Testis (tissue), 3 donors: ENCODE data around the gene COX19. TPM values are rescaled to one million over a fixed set of nuclear protein-coding genes. Genes with fewer than 3 reads are reported as not detected.

Experiments
- DNase-seq: peaks from one replicate; pipeline ENCODE4 v3.0.0-alpha.2; 2019
- H3K27ac ChIP-seq, 2 donors: fragments of 200-600 bp; sonication (generic); one replicate each; pipeline ENCODE4 v1.5.1; 2019
- H3K27me3 ChIP-seq: fragments of 200-600 bp; sonication (generic); one replicate; pipeline ENCODE4 v1.5.1; 2019
- H3K36me3 ChIP-seq: fragments of 200-600 bp; sonication (generic); one replicate; pipeline ENCODE4 v1.5.1; 2017; ENCODE audit warnings: low read depth; ENCODE audit errors: missing control alignments
- H3K4me1 ChIP-seq: fragments of 200-600 bp; sonication (generic); one replicate; pipeline ENCODE4 v1.5.1; 2019
- H3K4me3 ChIP-seq, 2 donors: fragments of 200-600 bp; sonication (generic); one replicate each; pipeline ENCODE4 v1.5.1; 2017 to 2019
- H3K9me3 ChIP-seq: fragments of 200-600 bp; sonication (generic); one replicate; pipeline ENCODE4 v1.5.1; 2017
- CTCF ChIP-seq, 3 experiments: fragments of 450-650 bp in 2 of 3; fragments of 200-600 bp in 1 of 3; sonication (generic) in 1 of 3; IDR thresholded peaks; one replicate each; pipeline ENCODE4 v1.5.1; 2016 to 2019; ENCODE audit warnings: antibody characterized with exemption in 3 of 3, mild to moderate bottlenecking in 2 of 3, moderate library complexity in 1 of 3
- POLR2A ChIP-seq: fragments of 450-650 bp; IDR thresholded peaks from one replicate; pipeline ENCODE4 v1.6.1; 2017; ENCODE audit warnings: antibody characterized with exemption, mild to moderate bottlenecking, moderate library complexity
- WGBS, 2 donors: methylation state at CpG; one replicate each; pipeline ENCODE4 v1.1.5; 2018; 5-methylcytosine and 5-hydroxymethylcytosine counted together
- intact Hi-C: fragments of 100-400 bp; cut with DNase I; formaldehyde crosslinking; loops from one replicate; pipeline ENCODE4 v1.15.1; 2023; ENCODE audit warnings: low total_unique reads
- polyA plus RNA-seq: library from polyadenylated mRNA; stranded (reverse); fragments of 350-450 nt; fragmentation: Illumina TruSeq; extraction: RNeasy Lipid Tissue Mini Kit (QIAGEN cat#74804); gene quantifications from one replicate; pipeline ENCODE4 v1.2.3, GENCODE V29; 2014; ENCODE audit warnings: low read depth, low replicate concordance; ENCODE audit not compliant: insufficient read depth
- total RNA-seq, 2 donors: library from RNA; depleted of rRNA; stranded (reverse); fragments of >200 nt; gene quantifications; one replicate each; pipeline ENCODE4 v1.2.3, GENCODE V29; 2016

Gene COX19
- total and polyA plus RNA-seq, 3 donors from 2014 or later, result 8.8 to 23.5 (median 21.6) TPM

DNA sequence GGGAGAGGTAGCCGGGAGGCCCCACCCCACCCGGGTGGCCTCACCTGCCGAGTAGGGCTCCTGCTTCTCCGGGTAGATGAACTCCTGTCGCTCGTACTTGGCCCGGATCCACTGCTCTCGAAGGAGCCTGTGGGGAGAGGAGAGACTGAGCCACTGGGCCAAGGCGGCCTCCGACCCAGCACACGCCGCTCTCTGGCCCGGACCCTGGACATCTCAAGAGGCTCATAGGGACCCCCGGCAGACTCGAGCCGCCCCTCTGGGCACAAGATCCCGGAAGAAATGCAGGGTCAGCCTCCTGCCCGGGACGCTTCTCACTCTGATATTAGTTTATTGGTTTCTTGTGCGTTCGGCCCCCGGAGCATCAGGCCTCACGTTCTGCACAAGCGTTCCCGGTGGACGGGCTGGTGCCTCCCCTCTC lies 55.4 kb downstream of the COX19 start:
- no peak overlapping the region for H3K4me3 ChIP-seq
- H3K4me1 ChIP-seq, result peaks cover 3% of the 10 kb centered on the region
- H3K27me3 ChIP-seq, result no peaks in the 10 kb centered on the region
- H3K27ac ChIP-seq, result no peak overlapping the region
- TF ChIP-seq CTCF (IDR thresholded peaks at IDR 0.05), result no peak
- no peak for TF ChIP-seq POLR2A
- intact Hi-C loops, result no loop called here
- no peak for DNase-seq
- 82 to 84% methylated on average over 23 to 26 of the region's 26 CpGs for WGBS, 2 donors
- no peaks in the 10 kb centered on the region for H3K9me3 ChIP-seq
- H3K36me3 ChIP-seq, result no peaks in the 10 kb centered on the region

GRCh38 chr7:919114-919442 lies 56.3 kb downstream of the COX19 start:
- H3K36me3 ChIP-seq, result no peaks in the 10 kb centered on the region
- no peak overlapping the region for H3K4me3 ChIP-seq
- no peaks in the 10 kb centered on the region for H3K9me3 ChIP-seq
- intact Hi-C loops, result no loop called here
- no peak for DNase-seq
- WGBS, 2 donors, result 58 to 90% methylated on average over 2 to 9 of the region's 13 CpGs
- TF ChIP-seq POLR2A (no peak), CTCF (IDR thresholded peaks at IDR 0.05) (no peak)
- no peak overlapping the region for H3K27ac ChIP-seq
- H3K4me1 ChIP-seq, result peaks cover 3% of the 10 kb centered on the region
- no peaks in the 10 kb centered on the region for H3K27me3 ChIP-seq

DNA sequence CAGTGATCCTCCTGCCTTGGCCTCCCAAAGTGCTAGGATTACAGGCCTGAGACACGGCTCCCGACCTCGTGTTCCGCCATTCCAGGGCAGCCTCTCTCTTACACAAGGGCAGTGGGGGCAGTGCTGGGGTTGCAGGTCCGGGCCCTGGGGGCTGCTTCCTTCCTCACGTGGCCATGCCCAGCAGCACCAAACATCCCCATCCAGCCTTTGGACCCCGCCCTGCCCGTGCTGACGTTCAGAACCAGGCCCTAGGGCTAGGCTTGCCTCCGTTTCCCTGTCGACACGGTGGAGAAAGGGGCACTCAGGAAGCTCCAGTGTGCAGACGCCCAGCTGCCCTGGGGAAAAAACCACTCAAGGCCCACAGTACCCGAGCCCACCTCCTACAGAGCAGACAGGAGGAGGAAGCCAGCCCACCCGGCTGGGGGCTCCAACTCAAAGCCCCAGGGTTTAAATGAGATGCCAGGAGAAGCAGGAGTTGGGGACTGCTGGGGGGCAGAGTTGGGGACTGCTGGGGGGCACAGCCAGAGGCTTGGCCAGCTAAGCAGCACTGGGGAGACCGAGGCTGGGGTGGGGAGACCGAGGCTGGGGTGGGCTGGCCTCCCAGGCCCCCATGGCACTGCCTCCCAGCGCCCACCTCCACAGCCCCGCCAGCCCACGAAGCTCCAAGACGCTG lies 56.8 kb downstream of the COX19 start:
- no peak for TF ChIP-seq CTCF (IDR thresholded peaks at IDR 0.05)
- no peak for TF ChIP-seq POLR2A
- no peak for DNase-seq
- 91 to 97% methylated on average over 6 to 21 of the region's 21 CpGs for WGBS, 2 donors
- no peaks in the 10 kb centered on the region for H3K36me3 ChIP-seq
- no peaks in the 10 kb centered on the region for H3K9me3 ChIP-seq
- no peak overlapping the region for H3K27ac ChIP-seq
- H3K27me3 ChIP-seq, result no peaks in the 10 kb centered on the region
- intact Hi-C loops, result no loop called here
- H3K4me3 ChIP-seq, result no peak overlapping the region
- H3K4me1 ChIP-seq, result peaks cover 3% of the 10 kb centered on the region

DNA sequence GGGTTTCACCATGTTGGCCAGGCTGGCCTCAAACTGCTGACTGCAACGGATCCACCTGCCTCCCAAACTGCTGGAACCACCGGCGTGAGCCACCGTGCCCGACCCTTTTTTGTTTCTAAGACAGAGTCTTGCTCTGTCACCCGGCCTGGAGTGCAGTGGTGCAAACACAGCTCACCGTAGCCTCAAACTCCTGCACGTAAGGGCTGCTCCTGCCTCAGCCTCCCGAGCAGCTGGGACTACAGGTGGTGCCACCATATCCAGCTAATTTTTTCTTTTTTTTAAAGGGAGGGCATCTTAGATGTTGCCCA lies 57.3 kb downstream of the COX19 start:
- 91 to 94% methylated on average over 9 of the region's 9 CpGs for WGBS, 2 donors
- H3K36me3 ChIP-seq, result no peaks in the 10 kb centered on the region

More for the DNA sequence above, 57.3 kb downstream of the COX19 start:
- DNase-seq, result no peak
- peaks cover 3% of the 10 kb centered on the region for H3K4me1 ChIP-seq
- TF ChIP-seq CTCF (IDR thresholded peaks at IDR 0.05) (no peak), POLR2A (no peak)
- H3K27me3 ChIP-seq, result no peaks in the 10 kb centered on the region
- no peaks in the 10 kb centered on the region for H3K9me3 ChIP-seq
- no peak overlapping the region for H3K27ac ChIP-seq
- H3K4me3 ChIP-seq, result no peak overlapping the region
- intact Hi-C loops, result no loop called here
